ENCODE results near the gene IL25. TPM values are rescaled to one million over a fixed set of nuclear protein-coding genes. Genes with fewer than 3 reads are reported as not detected.

The IL25 gene
- total and polyA plus RNA-seq, 10 of the 15 experiments (the other 5 are each of a cell fraction or from before 2014, with no cell fraction given), result not detected

- Histone ChIP-seq H3K4me3 (no peak overlapping the region), H3K36me3 (ENCODE audit: control insufficient read depth in 2 of 2, insufficient read depth in 2 of 2, low read length in 1 of 2) (no peaks in the 10 kb centered on the region), H3K79me2 (ENCODE audit: control insufficient read depth, insufficient read depth, low read length) (no peaks in the 10 kb centered on the region), H3K4me1 (ENCODE audit: control insufficient read depth, insufficient read depth, low read length) (no peaks in the 10 kb centered on the region), H3K9ac (ENCODE audit: control insufficient read depth, insufficient read depth, low read length) (no peak overlapping the region), H3K27me3 (replicated peaks in 1 of 2; ENCODE audit: control insufficient read depth in 2 of 2, insufficient read depth in 2 of 2, low read length in 1 of 2) (no peaks in the 10 kb centered on the region; a peak in 2 of 4 replicates), H2AFZ (ENCODE audit: control insufficient read depth, low read depth, low read length) (no peak overlapping the region), H3K9me3 (replicated peaks; ENCODE audit: control insufficient read depth, insufficient read depth, low read length) (no peaks in the 10 kb centered on the region), H4K20me1 (ENCODE audit: control insufficient read depth, insufficient read depth) (no peaks in the 10 kb centered on the region), H3K4me2 (ENCODE audit: control insufficient read depth, insufficient read depth) (no peak overlapping the region), H3K27ac (ENCODE audit: control insufficient read depth, insufficient read depth) (no peak overlapping the region)
- ChIA-PET POLR2A (no interaction called here), SMC1A (ENCODE audit: uncharacterized antibody, unreplicated experiment) (interaction anchor here (1.2 kb wide), 1 partner anchor 10 kb away, joined by 3 read pairs; the partner anchor contains the start of gene CMTM5), RAD21 (ENCODE audit: unreplicated experiment) (no interaction called here), CTCF (no interaction called here)
- in situ Hi-C loops (cut with MboI), result no loop called here
- 79% methylated on average over 1 of the region's 1 CpG for WGBS (ENCODE audit: insufficient coverage, insufficient replicate concordance, low lambda C conversion rate, missing lambda C conversion rate)
- no TSS peak for BruUV-seq (replicated peaks)
- FAIRE-seq, result no peak
- intact Hi-C loops (cut with micrococcal nuclease; ENCODE audit: unreplicated experiment), result no loop called here
- no peak for TF ChIP-seq STAT3 (IDR thresholded peaks at IDR 0.05; ENCODE audit: low read depth, low read length)
- no peak for TF ChIP-seq STAT1 (conservative IDR thresholded peaks at IDR 0.05)
- TF ChIP-seq KAT2A (conservative IDR thresholded peaks at IDR 0.05; ENCODE audit: control insufficient read depth, low read depth, low read length), result no peak
- no peak for TF ChIP-seq MLLT1 (IDR thresholded peaks at IDR 0.05)
- no peak for TF ChIP-seq LARP7 (IDR thresholded peaks at IDR 0.05)
- TF ChIP-seq IKZF1 (conservative IDR thresholded peaks at IDR 0.05), result no peak
- no peak for TF ChIP-seq CHD4 (IDR thresholded peaks at IDR 0.05)
- TF ChIP-seq MYC (IDR thresholded peaks at IDR 0.05; ENCODE audit: insufficient read depth, insufficient read length, insufficient replicate concordance, low read length, severe bottlenecking), result no peak
- TF ChIP-seq BACH1 (IDR thresholded peaks at IDR 0.05; ENCODE audit: borderline replicate concordance), result no peak
- no peak for TF ChIP-seq SP1 (IDR thresholded peaks at IDR 0.05; ENCODE audit: low read depth, low read length)
- no peak for TF ChIP-seq NR2C2 (IDR thresholded peaks at IDR 0.05; ENCODE audit: borderline replicate concordance, control insufficient read depth, insufficient read length, low read depth)
- TF ChIP-seq, protein P1, sequence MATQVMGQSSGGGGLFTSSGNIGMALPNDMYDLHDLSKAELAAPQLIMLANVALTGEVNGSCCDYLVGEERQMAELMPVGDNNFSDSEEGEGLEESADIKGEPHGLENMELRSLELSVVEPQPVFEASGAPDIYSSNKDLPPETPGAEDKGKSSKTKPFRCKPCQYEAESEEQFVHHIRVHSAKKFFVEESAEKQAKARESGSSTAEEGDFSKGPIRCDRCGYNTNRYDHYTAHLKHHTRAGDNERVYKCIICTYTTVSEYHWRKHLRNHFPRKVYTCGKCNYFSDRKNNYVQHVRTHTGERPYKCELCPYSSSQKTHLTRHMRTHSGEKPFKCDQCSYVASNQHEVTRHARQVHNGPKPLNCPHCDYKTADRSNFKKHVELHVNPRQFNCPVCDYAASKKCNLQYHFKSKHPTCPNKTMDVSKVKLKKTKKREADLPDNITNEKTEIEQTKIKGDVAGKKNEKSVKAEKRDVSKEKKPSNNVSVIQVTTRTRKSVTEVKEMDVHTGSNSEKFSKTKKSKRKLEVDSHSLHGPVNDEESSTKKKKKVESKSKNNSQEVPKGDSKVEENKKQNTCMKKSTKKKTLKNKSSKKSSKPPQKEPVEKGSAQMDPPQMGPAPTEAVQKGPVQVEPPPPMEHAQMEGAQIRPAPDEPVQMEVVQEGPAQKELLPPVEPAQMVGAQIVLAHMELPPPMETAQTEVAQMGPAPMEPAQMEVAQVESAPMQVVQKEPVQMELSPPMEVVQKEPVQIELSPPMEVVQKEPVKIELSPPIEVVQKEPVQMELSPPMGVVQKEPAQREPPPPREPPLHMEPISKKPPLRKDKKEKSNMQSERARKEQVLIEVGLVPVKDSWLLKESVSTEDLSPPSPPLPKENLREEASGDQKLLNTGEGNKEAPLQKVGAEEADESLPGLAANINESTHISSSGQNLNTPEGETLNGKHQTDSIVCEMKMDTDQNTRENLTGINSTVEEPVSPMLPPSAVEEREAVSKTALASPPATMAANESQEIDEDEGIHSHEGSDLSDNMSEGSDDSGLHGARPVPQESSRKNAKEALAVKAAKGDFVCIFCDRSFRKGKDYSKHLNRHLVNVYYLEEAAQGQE (IDR thresholded peaks at IDR 0.05; ENCODE audit: low read depth, low read length), result no peak
- no peak for TF ChIP-seq SIX5 (IDR thresholded peaks at IDR 0.05; ENCODE audit: low read depth, low read length, severe bottlenecking)
- TF ChIP-seq YBX1 (IDR thresholded peaks at IDR 0.05), result no peak
- no peak for ATAC-seq
- DNase-seq (ENCODE audit: low read depth, low spot score), result no peak
These were observed 14.4 kb downstream of the IL25 start for GRCh38 chr14:23386999-23387398.

Data from GM12878 (cell line).